HepG2 (cell line): Measurements from ENCODE around the gene PEX14. TPM values are rescaled to one million over a fixed set of nuclear protein-coding genes. Genes with fewer than 3 reads are reported as not detected.

ENCODE experiments used
- BCL6 ChIP-seq: IDR thresholded peaks from 2 replicates; pipeline ENCODE4 v1.6.1; 2016; ENCODE audit warnings: missing genetic modification reagents, missing compliant biosample characterization
- CBFB ChIP-seq: sonication (generic); formaldehyde crosslinking; IDR thresholded peaks from 2 replicates; pipeline ENCODE4 v1.4.0; 2020; ENCODE audit warnings: missing genetic modification reagents
- CEBPZ ChIP-seq: IDR thresholded peaks from 2 replicates; pipeline ENCODE4 v1.6.1; 2012; ENCODE audit warnings: low read length, improper control_type of control experiment
- CSRNP1 ChIP-seq: sonication (generic); formaldehyde crosslinking; IDR thresholded peaks from 2 replicates; pipeline ENCODE4 v1.8.1; 2023; ENCODE audit warnings: mild to moderate bottlenecking, missing genetic modification reagents
- GPN1 ChIP-seq: sonication (generic); formaldehyde crosslinking; IDR thresholded peaks from 2 replicates; pipeline ENCODE4 v1.5.1; 2020; ENCODE audit warnings: missing genetic modification reagents, borderline replicate concordance
- GZF1 ChIP-seq: sonication (generic); formaldehyde crosslinking; IDR thresholded peaks from 2 replicates; pipeline ENCODE4 v1.5.1; 2020; ENCODE audit warnings: mild to moderate bottlenecking, missing genetic modification reagents
- HOXA7 ChIP-seq: sonication (generic); formaldehyde crosslinking; IDR thresholded peaks from 2 replicates; pipeline ENCODE4 v1.8.1; 2022; ENCODE audit warnings: mild to moderate bottlenecking, missing genetic modification reagents, moderate library complexity
- LCORL ChIP-seq, 2 experiments: fragments of 450-650 bp in 1 of 2; sonication (generic) in 1 of 2; formaldehyde crosslinking in 1 of 2; IDR thresholded peaks; 2 replicates each; pipeline versions ENCODE4 v1.5.0 to v1.6.1; 2017 to 2020; ENCODE audit warnings: antibody characterized with exemption in 1 of 2, missing genetic modification reagents in 1 of 2
- ONECUT2 ChIP-seq: sonication (generic); formaldehyde crosslinking; IDR thresholded peaks from 2 replicates; pipeline ENCODE4 v1.4.0; 2020; ENCODE audit warnings: missing genetic modification reagents
- PITX1 ChIP-seq: sonication (generic); formaldehyde crosslinking; IDR thresholded peaks from 2 replicates; pipeline ENCODE4 v1.5.1; 2020; ENCODE audit warnings: mild to moderate bottlenecking, missing genetic modification reagents
- REST ChIP-seq, 2 experiments: IDR thresholded peaks; 2 replicates each; pipeline ENCODE4 v1.6.1; 2011 to 2012; ENCODE audit warnings: low read length in 2 of 2, borderline replicate concordance in 1 of 2, low read depth in 1 of 2, mild to moderate bottlenecking in 1 of 2, moderate library complexity in 1 of 2
- SATB2 ChIP-seq: sonication (generic); formaldehyde crosslinking; IDR thresholded peaks from 2 replicates; pipeline ENCODE4 v1.5.0; 2020; ENCODE audit warnings: missing genetic modification reagents
- SRSF4 ChIP-seq: fragments of 200-400 bp; formaldehyde crosslinking; IDR thresholded peaks from one replicate; pipeline ENCODE4 v1.6.1; 2018; ENCODE audit warnings: mild to moderate bottlenecking, low read depth, low read length, moderate library complexity; ENCODE audit not compliant: poor library complexity, severe bottlenecking
- U2AF2 ChIP-seq: fragments of 200-400 bp; formaldehyde crosslinking; IDR thresholded peaks from 2 replicates; pipeline ENCODE4 v1.6.1; 2017; ENCODE audit warnings: low read depth, mild to moderate bottlenecking, low read length
- ZFYVE20 ChIP-seq: sonication (generic); formaldehyde crosslinking; IDR thresholded peaks from 2 replicates; pipeline ENCODE4 v1.8.0; 2023; ENCODE audit warnings: low read depth, mild to moderate bottlenecking, moderate library complexity, missing genetic modification reagents, borderline replicate concordance
- ZNF768 ChIP-seq: sonication (generic); formaldehyde crosslinking; IDR thresholded peaks from 2 replicates; pipeline ENCODE4 v1.4.0; 2020; ENCODE audit warnings: missing genetic modification reagents
- polyA plus RNA-seq, 8 experiments: library from polyadenylated mRNA; depleted of rRNA in 3 of 8; stranded (reverse) in 7 of 8; unstranded in 1 of 8; fragments of >200 nt; fragmentation: Illumina TruSeq in 4 of 8; extraction: Trizol in 4 of 8; gene quantifications; 2 replicates each; pipeline versions ENCODE4 v1.2.1 to v1.2.3, GENCODE V29; 2011 to 2016; ENCODE audit warnings: low read depth in 4 of 8, missing spikeins in 1 of 8, mixed read lengths in 1 of 8; ENCODE audit not compliant: insufficient read depth in 1 of 8
- total RNA-seq, 5 experiments: library from RNA; depleted of rRNA; stranded (reverse); fragments of >200 nt; fragmentation: Illumina TruSeq; extraction: Trizol; gene quantifications; 2 replicates each; pipeline ENCODE4 v1.2.3, GENCODE V29; 2016; ENCODE audit warnings: low read depth in 1 of 5

PEX14 gene
- total and polyA plus RNA-seq, 2 of the 13 experiments (the other 11 are each of a cell fraction or from before 2014, with no cell fraction given): 6.5 to 9.9 TPM

- TF ChIP-seq SRSF4: no peak
- peak; percentile 26 for TF ChIP-seq PITX1 (CRISPR knock-in tag)
- TF ChIP-seq U2AF2: no peak
- TF ChIP-seq ONECUT2 (CRISPR knock-in tag): no peak; the same call in 1 of the 2 replicates
- TF ChIP-seq CEBPZ: no peak
- TF ChIP-seq SATB2 (CRISPR knock-in tag): no peak
- peak in 1 of 2 experiments; percentile 15; a peak in 1 of 4 replicates for TF ChIP-seq REST (IDR thresholded peaks at IDR 0.05; ENCODE audit: borderline replicate concordance in 1 of 2, low read depth in 1 of 2, low read length in 2 of 2)
- TF ChIP-seq HOXA7: peak; percentile 97
- TF ChIP-seq LCORL (IDR thresholded peaks at IDR 0.05): no peak
- peak; percentile 89 for TF ChIP-seq LCORL (CRISPR knock-in tag; IDR thresholded peaks at IDR 0.05)
- peak; percentile 99 for TF ChIP-seq CSRNP1 (CRISPR knock-in tag)
- peak; percentile 87 for TF ChIP-seq CBFB (CRISPR knock-in tag)
- TF ChIP-seq GZF1 (CRISPR knock-in tag): no peak
- TF ChIP-seq ZNF768: 0 out of 2 replicates have a peak, but pooled peaks have one; percentile 32
- TF ChIP-seq ZFYVE20 (CRISPR knock-in tag): peak; percentile 95
- TF ChIP-seq GPN1: no peak
- TF ChIP-seq BCL6 (CRISPR knock-in tag): no peak; the same call in 1 of the 2 replicates
Measured at GRCh38 chr1:10430216-10431069, 44.3 kb upstream of the PEX14 start, which contains the start of gene CENPS (continued).
